HepG2 (cell line): ENCODE measurements around the gene HERC5. TPM values are rescaled to one million over a fixed set of nuclear protein-coding genes. Genes with fewer than 3 reads are reported as not detected.

ENCODE experiments used
- ATAC-seq: fragments of 200-7000 bp; cut with Tn5 transposase; 3 replicates; pipeline ENCODE4 v1.9.1; 2020; ENCODE audit warnings: mild to moderate bottlenecking, moderate library complexity
- BruUV-seq: library from RNA; stranded (reverse); fragments of 400-500 nt; replicated peaks from 2 replicates; lab custom pipeline; 2021; lab: Mats Ljungman, UMichigan
- CTCF ChIA-PET: fragments of 300-600 bp; formaldehyde crosslinking; extraction: SDS; loops from one replicate; lab custom pipeline; 2021; ENCODE audit warnings: low total read pairs, inconsistent platforms, low intra/inter-chr PET ratio; lab: Yijun Ruan, JAX
- POLR2A ChIA-PET: fragments of 350-600 bp; sonication (Branson Sonifier 250); formaldehyde crosslinking; loops from one replicate; lab custom pipeline; 2020; ENCODE audit warnings: antibody characterized with exemption, inconsistent platforms; lab: Yijun Ruan, JAX
- DNase-seq: peaks from one replicate; pipeline ENCODE4 v3.0.0-alpha.2; 2015; ENCODE audit warnings: low spot score
- FAIRE-seq: peaks from 3 replicates; lab custom pipeline; 2011; peaks lifted over from hg19 to GRCh38; lab: Jason Lieb, UNC
- H2AFZ ChIP-seq: one replicate; pipeline ENCODE4 v1.6.1; 2011; ENCODE audit warnings: low read length, inconsistent platforms
- H3K27ac ChIP-seq: fragments of 300-600 bp; 3 replicates; pipeline ENCODE4 v1.8.0; 2011; ENCODE audit warnings: mixed run types, mild to moderate bottlenecking, mixed read lengths, low read length, inconsistent platforms; ENCODE audit not compliant: insufficient read depth; ENCODE audit errors: extremely low read length
- H3K27me3 ChIP-seq, 2 experiments: fragments of 200-600 bp in 1 of 2; 2 replicates in 1 of 2; 3 replicates in 1 of 2; pipeline versions ENCODE4 v1.6.0 to v1.8.0; 2011; ENCODE audit warnings: low read length in 2 of 2, mild to moderate bottlenecking in 2 of 2, moderate library complexity in 2 of 2, inconsistent platforms in 1 of 2; ENCODE audit not compliant: insufficient read depth in 2 of 2, control insufficient read depth in 1 of 2
- H3K36me3 ChIP-seq, 2 experiments: fragments of 200-600 bp in 1 of 2; replicated peaks in 1 of 2; 2 replicates in 1 of 2; 3 replicates in 1 of 2; pipeline versions ENCODE4 v1.5.1 to v1.8.0; 2011; ENCODE audit warnings: low read length in 2 of 2, inconsistent platforms in 1 of 2; ENCODE audit not compliant: insufficient read depth in 2 of 2, control insufficient read depth in 1 of 2
- H3K4me1 ChIP-seq: 2 replicates; pipeline ENCODE4 v1.5.1; 2012; ENCODE audit warnings: low read length, inconsistent platforms; ENCODE audit not compliant: insufficient read depth
- H3K4me2 ChIP-seq: 2 replicates; pipeline ENCODE4 v1.6.0; 2011; ENCODE audit warnings: low read depth, low read length, inconsistent platforms
- H3K4me3 ChIP-seq, 3 experiments: fragments of 200-600 bp in 1 of 3; sonication (generic), shearing (Covaris generic) in 1 of 3; replicated peaks in 1 of 3; 2 replicates each; pipeline ENCODE4 v1.5.1; 2011 to 2016; ENCODE audit warnings: low read length in 3 of 3, inconsistent platforms in 2 of 3, low read depth in 2 of 3, mild to moderate bottlenecking in 2 of 3, control low read depth in 1 of 3, mixed read lengths in 1 of 3; ENCODE audit not compliant: insufficient read depth in 1 of 3
- H3K79me2 ChIP-seq: one replicate; pipeline ENCODE4 v1.6.1; 2011; ENCODE audit warnings: low read length, inconsistent platforms; ENCODE audit not compliant: insufficient read depth
- H3K9ac ChIP-seq: 2 replicates; pipeline ENCODE4 v1.6.0; 2011; ENCODE audit warnings: mild to moderate bottlenecking, low read depth, low read length, inconsistent platforms; ENCODE audit not compliant: insufficient read depth
- H3K9me3 ChIP-seq: 2 replicates; pipeline ENCODE4 v1.5.1; 2012; ENCODE audit warnings: mild to moderate bottlenecking, low read length
- H4K20me1 ChIP-seq: 2 replicates; pipeline ENCODE4 v1.6.0; 2011; ENCODE audit warnings: inconsistent platforms, mild to moderate bottlenecking, low read length, moderate library complexity; ENCODE audit not compliant: insufficient read depth
- ADNP ChIP-seq: sonication (generic); formaldehyde crosslinking; IDR thresholded peaks from 2 replicates; pipeline ENCODE4 v1.4.0; 2020; ENCODE audit warnings: missing genetic modification reagents
- CENPT ChIP-seq: sonication (generic); formaldehyde crosslinking; IDR thresholded peaks from 2 replicates; pipeline ENCODE4 v1.8.0; 2022; ENCODE audit warnings: low read depth, mild to moderate bottlenecking, moderate library complexity, missing genetic modification reagents
- DNMT3B ChIP-seq: conservative IDR thresholded peaks from 2 replicates; pipeline ENCODE4 v1.6.1; 2016; ENCODE audit warnings: missing biosample characterization, control low read depth
- E2F2 ChIP-seq: sonication (generic); formaldehyde crosslinking; IDR thresholded peaks from 2 replicates; pipeline ENCODE4 v1.4.0; 2020; ENCODE audit warnings: missing genetic modification reagents, borderline replicate concordance
- GATAD1 ChIP-seq: IDR thresholded peaks from 2 replicates; pipeline ENCODE4 v1.6.1; 2016; ENCODE audit warnings: missing genetic modification reagents, missing compliant biosample characterization
- HDAC6 ChIP-seq: fragments of 200-600 bp; sonication (generic); IDR thresholded peaks from 2 replicates; pipeline ENCODE4 v1.7.0; 2017; ENCODE audit warnings: mild to moderate bottlenecking, antibody characterized with exemption, low read length, low read depth
- HINFP ChIP-seq: sonication (generic); formaldehyde crosslinking; IDR thresholded peaks from 2 replicates; pipeline ENCODE4 v1.4.0; 2020; ENCODE audit warnings: low read depth, mild to moderate bottlenecking, missing genetic modification reagents
- NFATC3 ChIP-seq: sonication (generic); formaldehyde crosslinking; IDR thresholded peaks from 2 replicates; pipeline ENCODE4 v1.5.1; 2020; ENCODE audit warnings: mild to moderate bottlenecking, missing genetic modification reagents
- NPAS2 ChIP-seq: sonication (generic); formaldehyde crosslinking; IDR thresholded peaks from 2 replicates; pipeline ENCODE4 v1.8.0; 2022; ENCODE audit warnings: mild to moderate bottlenecking, missing genetic modification reagents, borderline replicate concordance
- POLR2G ChIP-seq: fragments of 200-400 bp; formaldehyde crosslinking; IDR thresholded peaks from 2 replicates; pipeline ENCODE4 v1.6.1; 2018; ENCODE audit warnings: mild to moderate bottlenecking, low read depth, low read length, moderate library complexity
- SUZ12 ChIP-seq: fragments of 150-350 bp; IDR thresholded peaks from 2 replicates; pipeline ENCODE4 v1.6.1; 2014; ENCODE audit warnings: low read depth, low read length
- ZHX1 ChIP-seq: sonication (generic); formaldehyde crosslinking; IDR thresholded peaks from 2 replicates; pipeline ENCODE4 v1.8.1; 2022; ENCODE audit warnings: low read depth, mild to moderate bottlenecking, missing genetic modification reagents
- ZNF12 ChIP-seq: sonication (generic); formaldehyde crosslinking; IDR thresholded peaks from 2 replicates; pipeline ENCODE4 v1.5.0; 2020; ENCODE audit warnings: missing genetic modification reagents
- ZNF281 ChIP-seq: sonication (generic); formaldehyde crosslinking; IDR thresholded peaks from 2 replicates; pipeline ENCODE4 v1.4.0; 2020; ENCODE audit warnings: missing genetic modification reagents, borderline replicate concordance
- ZNF546 ChIP-seq: sonication (generic); formaldehyde crosslinking; conservative IDR thresholded peaks from 2 replicates; pipeline ENCODE4 v1.8.1; 2023; ENCODE audit warnings: mild to moderate bottlenecking, missing genetic modification reagents
- ZNF709 ChIP-seq: sonication (generic); formaldehyde crosslinking; IDR thresholded peaks from 2 replicates; pipeline ENCODE4 v1.5.0; 2020; ENCODE audit warnings: mild to moderate bottlenecking, missing genetic modification reagents
- WGBS: methylation state at CpG from one replicate; pipeline ENCODE4 v1.1.6; 2017; ENCODE audit warnings: low lambda C conversion rate; 5-methylcytosine and 5-hydroxymethylcytosine counted together
- in situ Hi-C: cut with HindIII; loops from 2 replicates; pipeline ENCODE4 v1.10.0; 2017; ENCODE audit warnings: low pct_unique_long_range_greater_than_20kb; ENCODE audit not compliant: extremely low pct_ligation_motif_present
- intact Hi-C: fragments of 100-400 bp; cut with micrococcal nuclease; formaldehyde crosslinking; loops from one replicate; pipeline ENCODE4 v1.10.0; 2022; ENCODE audit not compliant: unreplicated experiment
- polyA plus RNA-seq, 8 experiments: library from polyadenylated mRNA; depleted of rRNA in 3 of 8; stranded (reverse) in 7 of 8; unstranded in 1 of 8; fragments of >200 nt; fragmentation: Illumina TruSeq in 4 of 8; extraction: Trizol in 4 of 8; gene quantifications; 2 replicates each; pipeline versions ENCODE4 v1.2.1 to v1.2.3, GENCODE V29; 2011 to 2016; ENCODE audit warnings: low read depth in 4 of 8, missing spikeins in 1 of 8, mixed read lengths in 1 of 8; ENCODE audit not compliant: insufficient read depth in 1 of 8
- total RNA-seq, 5 experiments: library from RNA; depleted of rRNA; stranded (reverse); fragments of >200 nt; fragmentation: Illumina TruSeq; extraction: Trizol; gene quantifications; 2 replicates each; pipeline ENCODE4 v1.2.3, GENCODE V29; 2016; ENCODE audit warnings: low read depth in 1 of 5

Gene HERC5
- total and polyA plus RNA-seq, 2 of the 13 experiments (the other 11 are each of a cell fraction or from before 2014, with no cell fraction given): 0.13 to 0.33 TPM

GRCh38 chr4:88413801-88414200 is 43.1 kb upstream of the HERC5 start:
- FAIRE-seq: no peak
- Histone ChIP-seq H3K36me3 (no peaks in the 10 kb centered on the region), H3K9ac (no peak overlapping the region), H2AFZ (no peak overlapping the region), H3K4me1 (no peaks in the 10 kb centered on the region), H3K27me3 (no peaks in the 10 kb centered on the region), H3K4me2 (no peak overlapping the region), H3K79me2 (no peaks in the 10 kb centered on the region), H3K27ac (no peak overlapping the region), H3K9me3 (no peaks in the 10 kb centered on the region), H4K20me1 (no peaks in the 10 kb centered on the region), H3K4me3 (no peak overlapping the region)
- 0% methylated on average over 1 of the region's 1 CpG for WGBS
- ChIA-PET CTCF (no interaction called here), POLR2A (no interaction called here)
- intact Hi-C loops: no loop called here
- DNase-seq: no peak
- TF ChIP-seq NFATC3 (CRISPR knock-in tag) (no peak), HDAC6 (no peak), ZNF281 (CRISPR knock-in tag) (no peak), ZNF709 (CRISPR knock-in tag) (no peak), HINFP (no peak), SUZ12 (no peak), ADNP (CRISPR knock-in tag) (no peak), CENPT (no peak), GATAD1 (no peak), DNMT3B (no peak), ZNF12 (CRISPR knock-in tag) (no peak), NPAS2 (no peak), ZHX1 (CRISPR knock-in tag) (no peak), POLR2G (no peak), E2F2 (CRISPR knock-in tag) (no peak), ZNF546 (CRISPR knock-in tag) (no peak)
- BruUV-seq: no TSS peak
- in situ Hi-C loops: no loop called here
- ATAC-seq: no peak
